IPS DF 4.7 (cell line): ENCODE results near the gene GMCL2.
A peak's percentile ranks its signal among the peaks of the same experiment; 100 is the strongest.

Experiments used
- DNase-seq: peaks from one replicate; pipeline ENCODE4 v3.0.0-alpha.2; 2013; ENCODE audit warnings: low spot score; ENCODE audit errors: extremely low read depth

GMCL2 gene

GRCh38 chr5:178186427-178186826 lies 744 bp downstream of the GMCL2 start:
- no peak for DNase-seq

DNA sequence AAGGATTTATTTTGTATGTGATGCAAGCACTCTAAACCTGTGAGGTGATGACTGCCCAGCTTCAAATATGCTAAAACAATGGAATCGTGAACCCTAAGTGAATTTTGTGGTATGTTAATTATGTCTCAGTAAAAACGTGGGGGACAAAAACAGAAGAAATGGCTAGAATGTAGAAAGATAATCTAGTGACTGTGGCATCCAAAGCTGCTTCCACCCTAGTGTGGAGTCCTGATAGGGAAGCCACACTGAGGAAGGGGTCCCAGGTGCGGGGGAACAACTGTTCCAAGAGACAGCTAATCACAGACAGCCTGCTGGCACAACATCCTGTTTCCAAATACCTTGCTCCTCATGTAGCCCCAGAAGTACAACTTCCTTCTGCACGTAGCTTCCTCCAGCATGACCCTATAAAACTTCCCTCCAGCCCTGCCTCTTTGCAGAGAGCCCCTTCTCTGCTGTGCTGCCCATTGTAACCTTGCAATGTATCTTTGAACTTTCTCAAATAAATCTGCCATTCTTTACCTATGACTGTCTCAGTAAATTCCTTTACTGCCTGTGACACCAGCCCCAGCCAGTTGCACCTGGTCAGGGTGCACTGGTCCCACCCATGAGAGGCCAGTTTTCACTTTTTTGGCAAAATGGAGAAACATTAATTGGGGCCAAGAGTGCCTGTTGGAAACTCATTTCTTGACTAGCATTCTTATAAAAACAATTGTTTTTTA lies 4.9 kb downstream of the GMCL2 start:
- no peak for DNase-seq

DNA sequence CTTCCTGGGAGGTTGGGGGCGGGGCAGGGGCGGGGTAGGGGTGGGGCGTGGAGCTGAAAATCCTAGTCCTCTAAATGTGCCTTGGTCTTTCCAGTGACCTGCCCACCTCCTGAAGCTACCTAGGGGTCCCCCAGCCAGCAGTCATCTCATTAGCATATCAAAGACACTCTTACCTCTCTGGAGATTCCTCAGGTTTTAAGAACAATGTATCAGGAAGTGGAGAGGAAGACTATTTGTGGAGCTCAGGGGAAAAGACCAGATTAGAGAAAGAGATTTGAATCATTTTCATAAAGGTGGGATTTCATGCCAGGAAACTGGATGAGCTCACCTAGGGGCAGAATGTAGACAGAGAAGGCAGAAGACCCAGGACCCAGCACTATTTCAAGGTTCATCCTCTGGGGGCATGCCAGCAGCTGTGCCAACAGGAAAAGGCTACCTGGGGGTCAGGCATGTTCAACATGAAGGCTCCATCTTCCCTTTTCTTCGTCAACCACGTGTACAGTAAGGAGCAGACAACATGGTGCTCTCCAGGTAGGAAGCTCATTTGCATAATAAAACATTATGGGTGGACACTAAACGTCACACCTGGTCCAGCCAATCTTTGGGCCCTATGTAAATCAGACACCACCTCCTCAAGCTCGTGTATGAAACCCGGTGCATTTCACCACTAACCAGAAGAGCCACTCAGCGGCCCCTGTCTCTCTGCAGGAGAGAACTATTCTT lies 6.9 kb downstream of the GMCL2 start:
- DNase-seq = peak; percentile 95

GRCh38 chr5:178177569-178177968 lies 9.6 kb downstream of the GMCL2 start:
- no peak for DNase-seq

DNA sequence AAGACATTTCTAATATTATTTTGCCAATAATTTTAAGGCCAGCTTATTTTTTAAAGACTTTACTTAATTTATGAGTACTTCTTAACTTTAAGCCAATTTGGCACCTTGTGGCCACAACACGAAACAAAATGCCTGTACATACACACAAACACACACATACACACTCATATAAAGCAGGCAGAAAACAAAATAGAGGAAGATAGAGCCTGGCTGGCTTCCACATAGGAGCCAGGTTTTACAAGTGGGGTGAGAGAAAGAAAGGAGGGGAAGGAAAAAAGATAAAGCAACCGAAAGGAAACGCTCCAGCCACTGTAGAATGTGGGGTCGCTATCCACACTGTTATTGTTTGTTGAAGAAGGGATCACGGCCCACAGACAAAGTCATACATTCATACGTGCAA lies 10.4 kb downstream of the GMCL2 start:
- DNase-seq = no peak

DNA sequence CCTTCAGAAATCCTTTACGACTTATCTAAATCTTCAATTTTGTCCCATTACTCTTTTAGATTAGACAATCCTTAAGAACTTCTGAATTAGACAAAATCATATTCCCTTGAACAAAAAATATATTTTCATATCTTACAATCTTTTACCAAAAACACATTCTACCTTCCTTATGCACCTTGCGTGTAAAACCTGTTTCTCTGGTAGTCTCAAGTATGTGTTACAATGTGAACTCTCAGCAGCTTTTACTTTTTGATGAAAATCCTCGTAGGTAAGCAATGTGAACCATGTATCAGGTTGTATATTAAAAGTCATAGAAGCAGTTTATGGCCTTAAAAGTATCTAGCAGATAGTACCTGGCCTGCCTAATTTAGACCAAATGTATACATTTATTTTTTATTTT lies 12.7 kb downstream of the GMCL2 start:
- DNase-seq = no peak

GRCh38 chr5:178170455-178170854 lies 16.7 kb downstream of the GMCL2 start:
- no peak for DNase-seq

DNA sequence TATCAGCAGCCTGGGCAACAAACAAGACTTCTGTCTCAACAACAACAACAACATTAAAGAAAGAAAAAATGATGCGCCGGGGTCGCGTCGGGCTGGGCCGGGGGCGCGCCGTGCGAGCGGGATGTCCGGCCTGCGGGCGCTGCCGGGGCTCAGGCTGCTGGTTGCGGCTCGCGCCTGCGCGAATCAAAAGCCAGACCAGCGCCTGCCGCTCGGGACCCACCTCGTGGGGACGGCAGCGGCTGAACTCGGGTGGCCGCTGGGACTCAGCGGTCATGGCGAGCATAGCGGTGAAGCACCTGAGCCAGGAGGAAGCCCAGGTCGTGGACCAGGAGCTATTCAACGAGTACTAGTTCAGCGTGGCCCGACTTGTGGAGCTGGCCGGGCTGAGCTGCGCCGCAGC lies 21.6 kb downstream of the GMCL2 start:
- DNase-seq = no peak

DNA sequence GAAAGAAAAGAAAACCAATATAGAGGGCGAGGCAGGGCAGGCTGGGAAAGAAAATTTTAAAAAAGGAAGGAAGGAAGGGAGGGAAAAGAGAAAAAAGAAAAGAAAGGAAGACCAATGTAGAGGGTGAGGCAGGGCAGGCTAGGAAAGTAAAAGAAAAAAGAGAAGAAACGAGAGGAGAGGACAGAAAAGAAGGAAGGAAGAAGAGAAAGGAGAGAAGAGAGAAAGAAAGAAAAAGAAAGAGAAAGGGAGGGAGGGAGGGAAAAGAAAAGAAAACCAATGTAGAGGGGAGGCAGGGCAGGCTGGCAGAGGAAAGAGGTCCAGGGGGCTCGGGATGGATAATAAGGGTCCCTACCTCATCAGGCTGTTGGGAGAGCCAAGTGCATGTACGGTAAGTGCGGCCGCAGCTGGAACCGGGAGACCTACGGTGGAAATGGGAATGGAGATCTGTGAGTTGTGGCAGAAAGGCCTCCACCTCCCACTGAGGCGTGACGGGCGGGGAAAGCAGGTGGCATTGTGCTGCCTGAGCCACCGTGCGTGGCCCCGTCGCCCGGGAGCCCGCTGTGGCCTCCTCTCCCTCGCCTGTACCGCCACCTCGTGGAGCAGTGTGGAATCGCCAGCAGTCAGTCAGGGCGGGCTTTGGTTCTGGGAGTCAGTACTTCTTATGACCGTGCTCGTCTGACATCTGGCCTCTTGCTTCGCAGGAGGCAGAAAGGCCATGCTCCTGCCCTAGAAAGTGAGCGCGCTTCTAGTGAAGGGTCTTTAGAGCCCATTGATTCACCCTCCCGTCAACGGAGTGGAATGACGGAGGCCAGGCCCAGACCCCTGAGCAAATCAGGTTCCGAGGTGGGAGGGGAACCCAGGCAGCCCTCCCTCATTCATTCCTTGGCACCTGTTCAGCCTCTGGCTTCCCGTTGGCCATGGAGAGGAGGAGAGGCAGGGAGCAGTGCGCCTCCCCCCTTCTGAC lies 23.1 kb downstream of the GMCL2 start:
- no peak for DNase-seq

DNA sequence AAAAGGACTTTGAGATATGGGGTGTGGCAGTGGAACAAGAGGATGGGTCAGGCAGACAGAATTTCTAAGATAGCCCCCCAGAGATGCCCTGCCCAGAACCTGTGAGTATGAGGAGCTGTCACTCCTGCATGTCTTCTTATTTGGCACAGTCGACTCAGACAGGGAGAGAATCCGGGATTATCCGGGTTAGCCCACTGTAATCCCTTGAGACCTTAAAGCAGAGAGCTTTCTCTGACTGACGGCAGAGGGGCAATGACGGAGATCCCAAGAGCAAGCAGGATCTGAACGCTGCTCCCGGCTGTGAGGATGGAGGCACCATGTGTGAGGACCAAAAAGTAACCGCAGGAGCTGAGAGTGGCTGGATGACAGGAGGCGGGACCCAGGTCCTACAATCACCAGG lies 24.7 kb downstream of the GMCL2 start:
- no peak for DNase-seq

DNA sequence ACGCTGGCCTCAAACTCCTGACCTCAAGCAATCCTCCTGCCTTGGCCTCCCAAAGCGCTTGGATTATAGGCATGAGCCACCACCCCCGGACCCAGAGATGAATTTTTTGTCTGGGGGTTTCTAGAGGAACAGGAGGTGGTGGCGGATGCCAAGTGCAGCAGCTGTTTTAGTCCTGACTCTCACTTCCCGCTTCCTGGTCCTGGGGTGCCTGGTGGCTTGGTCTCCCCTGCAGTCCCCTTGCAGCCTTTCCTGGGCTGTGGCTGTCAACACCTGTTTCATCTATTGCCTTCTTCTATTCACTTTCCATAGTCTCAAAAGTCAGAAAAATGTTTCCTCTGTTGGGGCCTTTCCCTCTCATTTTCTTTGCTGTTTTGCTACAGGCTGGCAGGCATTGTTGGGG lies 27.0 kb downstream of the GMCL2 start:
- DNase-seq = no peak

DNA sequence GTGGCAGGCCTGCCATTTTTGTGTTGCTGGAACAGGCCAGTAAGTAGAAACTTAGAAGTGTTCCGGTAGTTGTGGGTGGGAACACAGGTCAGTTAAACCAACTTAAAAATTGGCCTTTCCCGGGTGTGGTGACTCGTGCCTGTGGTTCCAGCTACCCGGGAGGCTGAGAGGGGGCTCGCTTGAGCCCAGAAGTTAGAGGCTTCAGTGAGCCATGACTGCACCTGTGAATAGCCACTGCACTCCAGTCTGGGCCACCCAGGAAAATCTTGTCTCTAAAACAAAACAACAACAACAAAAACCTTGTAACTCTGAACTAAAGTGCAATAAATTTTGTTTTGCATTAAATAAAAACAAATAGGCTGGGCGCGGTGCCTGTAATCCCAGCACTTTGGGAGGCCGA lies 32.1 kb downstream of the GMCL2 start:
- no peak for DNase-seq

DNA sequence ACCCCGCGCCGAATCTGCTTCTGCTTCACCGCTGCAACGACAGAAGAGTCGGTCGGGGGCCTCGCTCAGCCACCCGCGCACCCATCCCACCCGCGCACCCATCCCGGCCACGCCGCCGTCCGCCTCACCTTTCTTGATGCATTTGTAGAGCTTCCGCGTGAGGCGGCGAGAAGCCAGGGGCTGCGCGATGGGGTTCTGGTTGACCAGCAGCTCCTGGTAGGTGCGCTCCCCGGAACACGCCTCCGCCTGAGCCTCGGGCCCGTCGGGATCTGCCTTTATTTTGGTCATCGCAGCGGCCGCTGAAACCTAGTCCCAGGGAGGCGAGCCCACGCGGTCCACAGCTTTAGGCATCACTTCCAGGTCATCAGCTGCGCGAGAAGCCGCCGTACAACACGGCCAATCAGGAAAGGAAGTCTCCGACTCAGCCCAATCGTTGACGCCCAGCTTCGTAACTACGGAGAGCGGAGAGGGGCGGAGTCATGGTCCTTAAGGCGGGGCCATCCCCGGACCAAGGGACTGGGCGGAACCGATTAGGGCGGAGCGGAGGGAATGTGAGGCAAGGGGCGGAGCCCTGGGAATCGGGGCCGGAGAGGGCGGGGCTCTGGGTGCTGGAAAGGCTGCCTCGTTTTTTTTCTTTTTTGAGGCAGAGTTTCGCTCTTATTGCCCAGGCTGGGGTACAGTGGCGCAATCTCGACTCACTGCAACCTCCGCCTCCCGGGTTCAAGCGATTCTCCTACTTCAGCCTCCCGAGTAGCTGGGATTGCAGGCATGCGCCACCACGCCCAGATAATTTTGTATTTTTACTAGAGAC lies 33.4 kb downstream of the GMCL2 start, which contains the start of gene NHP2:
NHP2 (minus strand) TSS at position 356 of the 811 bp plus-strand sequence; CDS start at position 288, 68 bp downstream.
- DNase-seq = peak; percentile 91

DNA sequence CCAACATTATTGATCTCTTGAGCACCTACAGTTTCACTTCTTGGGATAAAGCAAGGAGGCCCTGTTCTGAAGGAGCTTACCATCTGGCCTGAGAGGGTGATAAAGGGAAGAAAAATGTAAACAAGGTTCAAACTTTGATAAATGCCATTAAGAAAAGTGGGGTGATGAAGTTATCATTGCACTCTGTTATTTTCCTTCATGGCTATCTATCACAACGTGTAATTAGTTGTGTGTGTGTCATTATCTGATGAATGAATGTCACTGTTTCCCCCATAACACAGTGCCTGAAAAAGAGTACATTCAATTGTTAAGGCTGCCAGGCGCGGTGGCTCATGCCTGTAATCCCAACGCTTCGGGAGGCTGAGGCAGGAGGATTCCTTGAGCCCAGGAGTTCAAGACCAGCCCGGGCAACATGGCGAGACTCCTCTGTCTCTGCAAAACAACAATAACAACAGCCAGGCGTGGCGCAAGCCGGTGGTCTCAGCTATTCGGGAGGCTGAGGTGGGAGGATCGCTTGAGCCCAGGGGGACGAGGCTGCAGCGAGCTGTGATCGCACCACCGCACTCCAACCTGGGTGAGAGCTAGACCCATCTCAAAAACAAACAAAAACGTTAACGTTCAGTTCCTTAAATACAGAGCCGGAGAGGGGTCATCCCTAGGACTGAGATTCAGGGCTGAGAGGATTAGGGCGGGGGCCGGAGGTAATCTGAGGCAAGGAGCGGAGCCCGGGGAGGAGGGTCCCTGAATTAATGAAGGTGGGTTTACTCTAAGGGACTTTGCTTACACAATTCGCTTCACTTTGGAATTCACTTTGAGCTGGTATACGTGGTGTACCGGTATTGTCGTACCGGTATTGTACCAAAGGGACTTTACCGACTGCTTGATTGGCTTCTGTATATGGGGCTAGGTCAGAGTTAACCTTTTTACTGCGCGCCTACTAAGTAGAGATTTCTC lies 34.4 kb downstream of the GMCL2 start:
- DNase-seq = no peak

GRCh38 chr5:178150977-178151734 lies 36.0 kb downstream of the GMCL2 start:
- no peak for DNase-seq

DNA sequence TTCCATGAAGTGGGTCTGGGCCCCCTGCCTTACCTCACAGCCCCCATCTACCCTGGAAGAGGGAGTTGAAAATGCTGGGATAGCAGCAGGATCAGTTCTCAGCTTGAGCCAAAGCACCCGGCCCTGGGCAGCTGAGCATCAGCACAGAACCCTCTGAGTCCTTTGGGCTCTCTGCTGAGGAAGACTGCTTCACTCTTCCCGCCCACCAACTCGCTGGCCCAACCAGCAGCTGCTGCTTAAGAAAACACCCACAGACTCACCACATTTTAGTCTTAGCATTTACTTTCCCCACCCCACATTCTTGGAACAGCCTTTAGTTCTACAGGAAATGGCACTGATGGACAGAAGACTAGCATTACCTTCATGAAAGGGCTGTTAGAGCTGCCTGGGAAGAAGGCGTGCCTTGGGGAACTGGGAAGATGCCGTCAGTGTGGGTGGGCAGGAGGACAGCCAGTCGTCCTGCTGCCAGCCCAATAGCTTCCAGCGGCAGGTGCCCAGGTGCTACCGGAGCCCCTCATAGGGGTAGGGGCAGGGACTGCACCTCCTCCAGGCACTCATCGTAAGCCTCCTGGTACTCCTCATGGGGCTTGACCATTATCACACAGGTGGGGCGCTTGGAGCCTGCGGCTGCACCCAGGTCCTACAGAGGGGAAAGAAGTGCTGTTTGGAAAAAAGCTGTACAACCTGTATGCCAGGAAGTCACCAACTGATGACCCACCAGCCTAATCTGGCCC lies 37.8 kb downstream of the GMCL2 start:
- DNase-seq = no peak

GRCh38 chr5:178147406-178147805 lies 39.8 kb downstream of the GMCL2 start:
- DNase-seq = no peak
